Activated CD8-positive, alpha-beta memory T cell treated with anti-CD3 and anti-CD28 coated beads, Interleukin-2, amount 50 U/mL, for 1 hour (primary cell): ENCODE results near the gene MMRN1.

ENCODE experiments used
- DNase-seq: peaks from one replicate; pipeline ENCODE4 v3.0.0-alpha.2; 2020; ENCODE audit errors: extremely low read depth

Gene MMRN1

GRCh38 chr4:89913623-89914022 is 19.0 kb downstream of the MMRN1 start:
- DNase-seq: no peak

- no peak for DNase-seq
Measured at GRCh38 chr4:89914609-89915550, 20.2 kb downstream of the MMRN1 start.

- DNase-seq: no peak
Measured at GRCh38 chr4:89915937-89916336, 21.3 kb downstream of the MMRN1 start.

GRCh38 chr4:89922848-89923416 is 28.3 kb downstream of the MMRN1 start:
- no peak for DNase-seq

GRCh38 chr4:89928838-89929237 is 34.2 kb downstream of the MMRN1 start:
- DNase-seq: no peak

GRCh38 chr4:89929425-89930159 is 34.9 kb downstream of the MMRN1 start:
- no peak for DNase-seq

- no peak for DNase-seq
Measured at GRCh38 chr4:89939546-89939945, 44.9 kb downstream of the MMRN1 start.

GRCh38 chr4:89939994-89940393 is 45.3 kb downstream of the MMRN1 start:
- DNase-seq: no peak

GRCh38 chr4:89942811-89943210 is 48.2 kb downstream of the MMRN1 start:
- no peak for DNase-seq

GRCh38 chr4:89949782-89950387 is 55.2 kb downstream of the MMRN1 start:
- DNase-seq: no peak

GRCh38 chr4:89952458-89952857 is 57.8 kb downstream of the MMRN1 start:
- DNase-seq: no peak

- DNase-seq: no peak
Measured at GRCh38 chr4:89954906-89955695, 60.4 kb downstream of the MMRN1 start.

GRCh38 chr4:89957046-89957926 is 62.6 kb downstream of the MMRN1 start:
- DNase-seq: no peak

- DNase-seq: no peak
Measured at GRCh38 chr4:89981789-89982334, 87.2 kb downstream of the MMRN1 start.

- DNase-seq: no peak
Measured at GRCh38 chr4:89988268-89988667, 93.6 kb downstream of the MMRN1 start.

GRCh38 chr4:89992744-89993143 is 98.1 kb downstream of the MMRN1 start:
- DNase-seq: no peak

GRCh38 chr4:89994176-89994873 is 99.7 kb downstream of the MMRN1 start:
- DNase-seq: no peak

- no peak for DNase-seq
Measured at GRCh38 chr4:89995006-89995405, 100.4 kb downstream of the MMRN1 start.

- no peak for DNase-seq
Measured at GRCh38 chr4:89995814-89996213, 101.2 kb downstream of the MMRN1 start.
